ENCODE data around the gene NAA10.
"Not testable (repeated sequence)": the region's sequence is repeated elsewhere in the genome, so short reads cannot be mapped to it uniquely, and the experiment has no call there.

Gene NAA10

GRCh38 chrX:153934762-153935325 lies at the start of gene NAA10:
Gene NAA10, minus strand, starts transcription at chrX:153935037. Its CDS starts 133 bp downstream, at chrX:153934904.
- Histone ChIP-seq H3K36me3 (peaks cover 21 to 38% (median 35%) of the 10 kb centered on the region in 11 experiments; a peak in 21 of 22 replicates), H3K27ac (peak within 1 kb of the TSS; percentile 32 to 89 (median 82)), H3K4me1 (peaks cover 35 to 60% (median 48%) of the 10 kb centered on the region in 10 experiments), H3K27me3 (peaks cover 88 to 96% (median 93%) of the 10 kb centered on the region in 11 experiments), H3K9ac (peak within 1 kb of the TSS; percentile 79 to 92 (median 85)), H3K9me3 (replicated peaks in 1 of 11) (0 out of 22 replicates have a peak, but pooled peaks cover 0 to 4% (median 0%) of the 10 kb centered on the region in 11 experiments), H3K4me2 (peak within 1 kb of the TSS; percentile 81 to 96 (median 87)), H4K20me1 (peaks cover 49 to 92% (median 76%) of the 10 kb centered on the region in 11 experiments), H3K4me3 (peak within 1 kb of the TSS; percentile 66 to 87 (median 78))
- TF ChIP-seq Cebpa-rat (IDR thresholded peaks at IDR 0.05) = no peak

- peaks cover 81 to 100% (median 96%) of the 10 kb centered on the region in 11 experiments for H3K27me3 ChIP-seq
- H3K27ac ChIP-seq = peak overlapping the region in 9 of 11 experiments; percentile 4 to 92 (median 87); a peak in 17 of 22 replicates
- peak overlapping the region in 3 of 11 experiments; percentile 11 to 76 (median 40); a peak in 4 of 22 replicates for H3K9ac ChIP-seq
- peaks cover 58 to 81% (median 74%) of the 10 kb centered on the region in 10 experiments for H3K4me1 ChIP-seq
- TF ChIP-seq Cebpa-rat (IDR thresholded peaks at IDR 0.05) = no peak
- H4K20me1 ChIP-seq = peaks cover 0 to 55% (median 41%) of the 10 kb centered on the region in 11 experiments; a peak in 14 of 22 replicates
- no peak overlapping the region for H3K4me3 ChIP-seq
- H3K4me2 ChIP-seq = peak overlapping the region; percentile 54 to 90 (median 84); a peak in 20 of 22 replicates
- peaks cover 0 to 12% (median 0%) of the 10 kb centered on the region in 11 experiments; a peak in 3 of 22 replicates for H3K9me3 ChIP-seq (replicated peaks in 1 of 11)
- H3K36me3 ChIP-seq = no peaks in the 10 kb centered on the region
Observed at GRCh38 chrX:153983321-153983801, 48.5 kb upstream of the NAA10 start.

GRCh38 chrX:153981771-153982533 lies 47.1 kb upstream of the NAA10 start:
- Histone ChIP-seq H3K27me3 (peaks cover 86 to 100% (median 97%) of the 10 kb centered on the region in 11 experiments), H3K9me3 (replicated peaks in 1 of 11) (peaks cover 0 to 12% (median 0%) of the 10 kb centered on the region in 11 experiments; a peak in 3 of 22 replicates), H3K36me3 (no peaks in the 10 kb centered on the region), H3K9ac (peak overlapping the region in 10 of 11 experiments; percentile 60 to 81 (median 74); a peak in 18 of 22 replicates), H3K4me1 (peaks cover 58 to 69% (median 64%) of the 10 kb centered on the region in 10 experiments), H3K4me2 (peak overlapping the region; percentile 67 to 90 (median 84)), H3K27ac (peak overlapping the region; percentile 80 to 92 (median 87)), H3K4me3 (peak overlapping the region in 4 of 10 experiments; percentile 11 to 49 (median 14); a peak in 3 of 20 replicates), H4K20me1 (peaks cover 0 to 62% (median 47%) of the 10 kb centered on the region in 11 experiments; a peak in 14 of 22 replicates)
- no peak for TF ChIP-seq Cebpa-rat (IDR thresholded peaks at IDR 0.05)

- Histone ChIP-seq H3K27me3 (peaks cover 86 to 100% (median 97%) of the 10 kb centered on the region in 11 experiments), H3K9me3 (replicated peaks in 1 of 11) (peaks cover 0 to 12% (median 0%) of the 10 kb centered on the region in 11 experiments; a peak in 3 of 22 replicates), H3K9ac (peak overlapping the region; percentile 60 to 81 (median 74); a peak in 21 of 22 replicates), H4K20me1 (peaks cover 0 to 70% (median 46%) of the 10 kb centered on the region in 11 experiments; a peak in 17 of 22 replicates), H3K4me1 (peaks cover 54 to 61% (median 57%) of the 10 kb centered on the region in 10 experiments), H3K27ac (peak overlapping the region; percentile 80 to 92 (median 87)), H3K4me3 (peak overlapping the region in 3 of 10 experiments; percentile 4 to 9 (median 8); a peak in 2 of 20 replicates), H3K4me2 (peak overlapping the region; percentile 67 to 90 (median 84)), H3K36me3 (no peaks in the 10 kb centered on the region)
- TF ChIP-seq Cebpa-rat (IDR thresholded peaks at IDR 0.05) = no peak
Observed at GRCh38 chrX:153981231-153981630, 46.4 kb upstream of the NAA10 start.

GRCh38 chrX:153980394-153980793 lies 45.6 kb upstream of the NAA10 start:
- H3K9ac ChIP-seq = peak overlapping the region; percentile 60 to 81 (median 74); a peak in 17 of 22 replicates
- H3K4me2 ChIP-seq = peak overlapping the region; percentile 67 to 90 (median 84); a peak in 21 of 22 replicates
- peaks cover 0 to 12% (median 0%) of the 10 kb centered on the region in 11 experiments; a peak in 3 of 22 replicates for H3K9me3 ChIP-seq (replicated peaks in 1 of 11)
- H3K27me3 ChIP-seq = peaks cover 90 to 100% (median 97%) of the 10 kb centered on the region in 11 experiments
- not testable (repeated sequence) for H3K4me3 ChIP-seq, H3K36me3 ChIP-seq
- H3K4me1 ChIP-seq = peaks cover 48 to 58% (median 52%) of the 10 kb centered on the region in 10 experiments
- peak overlapping the region; percentile 80 to 92 (median 87); a peak in 21 of 22 replicates for H3K27ac ChIP-seq
- peaks cover 5 to 72% (median 50%) of the 10 kb centered on the region in 11 experiments; a peak in 18 of 22 replicates for H4K20me1 ChIP-seq

- Histone ChIP-seq H4K20me1 (peaks cover 29 to 70% (median 49%) of the 10 kb centered on the region in 11 experiments; a peak in 21 of 22 replicates), H3K9me3 (replicated peaks in 1 of 11) (no peaks in the 10 kb centered on the region), H3K4me2 (peak overlapping the region; percentile 82 to 92 (median 89)), H3K4me1 (peaks cover 22 to 34% (median 28%) of the 10 kb centered on the region in 10 experiments), H3K27ac (peak overlapping the region in 10 of 11 experiments; percentile 93 to 100 (median 99); a peak in 19 of 22 replicates), H3K27me3 (peaks cover 64 to 74% (median 68%) of the 10 kb centered on the region in 11 experiments), H3K9ac (peak overlapping the region in 10 of 11 experiments; percentile 92 to 100 (median 98); a peak in 13 of 22 replicates), H3K36me3 (no peaks in the 10 kb centered on the region; a peak in 2 of 22 replicates), H3K4me3 (0 out of 20 replicates have a peak overlapping the region, but pooled peaks of 1 of the 10 experiments have one; percentile 90)
- TF ChIP-seq Cebpa-rat (IDR thresholded peaks at IDR 0.05) = 0 out of 22 replicates have a peak, but pooled peaks of 2 of the 11 experiments have one; percentile 11
Observed at GRCh38 chrX:153974726-153975286, 40.0 kb upstream of the NAA10 start.

GRCh38 chrX:153974003-153974725 lies 39.3 kb upstream of the NAA10 start:
- H3K4me2 ChIP-seq = peak overlapping the region; percentile 82 to 92 (median 89)
- no peak for TF ChIP-seq Cebpa-rat (IDR thresholded peaks at IDR 0.05)
- H3K27me3 ChIP-seq = peaks cover 66 to 74% (median 69%) of the 10 kb centered on the region in 11 experiments
- H3K9ac ChIP-seq = peak overlapping the region; percentile 92 to 100 (median 98); a peak in 21 of 22 replicates
- H4K20me1 ChIP-seq = peaks cover 36 to 76% (median 56%) of the 10 kb centered on the region in 11 experiments; a peak in 21 of 22 replicates
- H3K9me3 ChIP-seq (replicated peaks in 1 of 11) = no peaks in the 10 kb centered on the region
- H3K27ac ChIP-seq = peak overlapping the region; percentile 93 to 100 (median 99); a peak in 20 of 22 replicates
- H3K4me1 ChIP-seq = peaks cover 24 to 39% (median 32%) of the 10 kb centered on the region in 10 experiments
- H3K36me3 ChIP-seq = peaks cover 0 to 5% (median 0%) of the 10 kb centered on the region in 11 experiments; a peak in 4 of 22 replicates
- H3K4me3 ChIP-seq = peak overlapping the region in 9 of 10 experiments; percentile 72 to 97 (median 85); a peak in 14 of 20 replicates
